Activated CD4-positive, alpha-beta memory T cell treated with anti-CD3 and anti-CD28 coated beads for 36 hours (primary cell): ENCODE measurements around the gene KIAA0319L. TPM values are rescaled to one million over a fixed set of nuclear protein-coding genes. Genes with fewer than 3 reads are reported as not detected.

Experiments used
- CTCF ChIA-PET: fragments of 350-600 bp; sonication (Branson Sonifier 250); formaldehyde crosslinking; loops from one replicate; lab custom pipeline; 2021; ENCODE audit warnings: antibody characterized with exemption, inconsistent platforms; lab: Charles Lee
- POLR2A ChIA-PET: fragments of 350-600 bp; sonication (Branson Sonifier 250); formaldehyde crosslinking; loops from one replicate; lab custom pipeline; 2021; ENCODE audit warnings: antibody characterized with exemption; lab: Charles Lee
- DNase-seq: peaks from one replicate; pipeline ENCODE4 v3.0.0-alpha.2; 2020
- H3K27ac Mint-ChIP-seq: one replicate; pipeline ENCODE4 v1.8.0; 2021; ENCODE audit warnings: mixed read lengths
- H3K27me3 Mint-ChIP-seq: one replicate; pipeline ENCODE4 v1.8.0; 2021; ENCODE audit warnings: mixed read lengths
- H3K36me3 Mint-ChIP-seq: one replicate; pipeline ENCODE4 v1.8.0; 2021; ENCODE audit warnings: mixed read lengths
- H3K4me1 Mint-ChIP-seq: one replicate; pipeline ENCODE4 v1.8.0; 2021; ENCODE audit warnings: low read depth, mixed read lengths
- H3K4me3 Mint-ChIP-seq: one replicate; pipeline ENCODE4 v1.8.0; 2021; ENCODE audit warnings: mild to moderate bottlenecking, mixed read lengths
- H3K9me3 Mint-ChIP-seq: one replicate; pipeline ENCODE4 v1.8.0; 2021; ENCODE audit warnings: mixed read lengths
- intact Hi-C: fragments of 100-400 bp; cut with micrococcal nuclease; formaldehyde crosslinking; loops from one replicate; pipeline ENCODE4 v1.15.1; 2023
- total RNA-seq, 2 experiments: library from RNA; stranded (reverse); gene quantifications; one replicate each; pipeline ENCODE4 v1.2.3, GENCODE V29; 2021

The KIAA0319L gene
- total RNA-seq, 2 experiments from 2014 or later = 28.3 to 30.9 TPM

- no peak overlapping the region for H3K4me3 Mint-ChIP-seq
- no peak for DNase-seq
- no peaks in the 10 kb centered on the region for H3K27me3 Mint-ChIP-seq
- H3K36me3 Mint-ChIP-seq = no peaks in the 10 kb centered on the region
- H3K4me1 Mint-ChIP-seq = peaks cover 1% of the 10 kb centered on the region
- H3K27ac Mint-ChIP-seq = no peak overlapping the region
- H3K9me3 Mint-ChIP-seq = no peaks in the 10 kb centered on the region
- CTCF ChIA-PET = interaction anchor here (1.2 to 4.2 kb wide), 7 partner anchors 59 to 206 kb away, joined by 3 to 46 read pairs (median 7); partner anchors contain the start of gene CLSPN
- intact Hi-C loops = loop anchor here (1.0 kb wide), 3 partner anchors 145 to 204 kb away; no protein-coding TSS in a partner anchor
- POLR2A ChIA-PET = no interaction called here
Observed at GRCh38 chr1:35569936-35570335, 12.7 kb upstream of the KIAA0319L start.

GRCh38 chr1:35568975-35569395, 11.8 kb upstream of the KIAA0319L start:
- Mint-ChIP-seq H3K9me3 (no peaks in the 10 kb centered on the region), H3K36me3 (peaks cover 6% of the 10 kb centered on the region), H3K27me3 (no peaks in the 10 kb centered on the region), H3K27ac (no peak overlapping the region), H3K4me3 (no peak overlapping the region), H3K4me1 (peaks cover 5% of the 10 kb centered on the region)
- intact Hi-C loops = loop anchor here (1.0 kb wide), 3 partner anchors 146 to 205 kb away; no protein-coding TSS in a partner anchor
- ChIA-PET CTCF (interaction anchor here (0.7 to 6.0 kb wide), 32 partner anchors 9 to 593 kb away, joined by 3 to 245 read pairs (median 4); partner anchors contain the start of gene CLSPN), POLR2A (interaction anchor here (0.8 to 1.7 kb wide), 2 partner anchors 12 to 201 kb away, joined by 3 to 4 read pairs; partner anchors contain the start of genes CLSPN and KIAA0319L)
- peak; percentile 79 for DNase-seq

- Mint-ChIP-seq H3K27ac (no peak overlapping the region), H3K27me3 (no peaks in the 10 kb centered on the region), H3K4me1 (peaks cover 5% of the 10 kb centered on the region), H3K36me3 (peaks cover 6% of the 10 kb centered on the region), H3K9me3 (no peaks in the 10 kb centered on the region), H3K4me3 (no peak overlapping the region)
- POLR2A ChIA-PET = interaction anchor here (1.7 kb wide), 1 partner anchor 202 kb away, joined by 4 read pairs; the partner anchor contains the start of gene CLSPN
- intact Hi-C loops = no loop called here
- CTCF ChIA-PET = interaction anchor here (0.6 to 6.0 kb wide), 22 partner anchors 8 to 594 kb away, joined by 3 to 245 read pairs (median 5); no protein-coding TSS in a partner anchor
- no peak for DNase-seq
Observed at GRCh38 chr1:35567947-35568558, 10.8 kb upstream of the KIAA0319L start.

- Mint-ChIP-seq H3K27ac (no peak overlapping the region), H3K4me3 (no peak overlapping the region), H3K9me3 (no peaks in the 10 kb centered on the region), H3K4me1 (peaks cover 14% of the 10 kb centered on the region), H3K27me3 (no peaks in the 10 kb centered on the region), H3K36me3 (peaks cover 6% of the 10 kb centered on the region)
- intact Hi-C loops = no loop called here
- DNase-seq = no peak
- ChIA-PET POLR2A (interaction anchor here (1.6 kb wide), 1 partner anchor 115 kb away, joined by 5 read pairs; no protein-coding TSS in a partner anchor), CTCF (interaction anchor here (1.0 to 6.0 kb wide), 10 partner anchors 19 to 364 kb away, joined by 3 to 245 read pairs (median 7); partner anchors contain the start of gene CLSPN)
Observed at GRCh38 chr1:35565742-35566133, 8.5 kb upstream of the KIAA0319L start.

- CTCF ChIA-PET = interaction anchor here (0.6 to 6.0 kb wide), 32 partner anchors 9 to 363 kb away, joined by 3 to 245 read pairs (median 4); partner anchors contain the start of genes CLSPN and KIAA0319L
- POLR2A ChIA-PET = interaction anchor here (1.5 to 1.6 kb wide), 2 partner anchors 114 to 150 kb away, joined by 4 to 5 read pairs; no protein-coding TSS in a partner anchor
Observed at GRCh38 chr1:35564884-35565741, 7.9 kb upstream of the KIAA0319L start.

GRCh38 chr1:35564037-35564883, 7.1 kb upstream of the KIAA0319L start:
- peak overlapping the region; percentile 44 for H3K27ac Mint-ChIP-seq
- peaks cover 22% of the 10 kb centered on the region for H3K4me1 Mint-ChIP-seq
- ChIA-PET CTCF (interaction anchor here (0.6 to 6.0 kb wide), 32 partner anchors 8 to 362 kb away, joined by 3 to 245 read pairs (median 4); partner anchors contain the start of genes CLSPN and KIAA0319L), POLR2A (interaction anchor here (1.5 to 1.6 kb wide), 2 partner anchors 113 to 151 kb away, joined by 4 to 5 read pairs; no protein-coding TSS in a partner anchor)
- no peak overlapping the region for H3K4me3 Mint-ChIP-seq
- H3K36me3 Mint-ChIP-seq = peaks cover 6% of the 10 kb centered on the region
- no peaks in the 10 kb centered on the region for H3K27me3 Mint-ChIP-seq
- intact Hi-C loops = loop anchor here (1.0 kb wide), 1 partner anchor 113 kb away; no protein-coding TSS in a partner anchor
- no peaks in the 10 kb centered on the region for H3K9me3 Mint-ChIP-seq
- peak; percentile 87 for DNase-seq

More at GRCh38 chr1:35564884-35565741, 7.9 kb upstream of the KIAA0319L start:
- H3K4me3 Mint-ChIP-seq = no peak overlapping the region
- no peak overlapping the region for H3K27ac Mint-ChIP-seq
- H3K27me3 Mint-ChIP-seq = no peaks in the 10 kb centered on the region
- peak; percentile 1 for DNase-seq
- H3K36me3 Mint-ChIP-seq = peaks cover 6% of the 10 kb centered on the region
- H3K4me1 Mint-ChIP-seq = peaks cover 14% of the 10 kb centered on the region
- no peaks in the 10 kb centered on the region for H3K9me3 Mint-ChIP-seq
- intact Hi-C loops = loop anchor here (1.0 kb wide), 1 partner anchor 114 kb away; no protein-coding TSS in a partner anchor

GRCh38 chr1:35563166-35563565, 6.0 kb upstream of the KIAA0319L start:
- ChIA-PET POLR2A (interaction anchor here (0.5 kb wide), 1 partner anchor 15 kb away, joined by 3 read pairs; no protein-coding TSS in a partner anchor), CTCF (interaction anchor here (9.2 kb wide), 1 partner anchor 112 kb away, joined by 138 read pairs; no protein-coding TSS in a partner anchor)
- Mint-ChIP-seq H3K36me3 (peaks cover 6% of the 10 kb centered on the region), H3K9me3 (no peaks in the 10 kb centered on the region), H3K4me1 (peaks cover 30% of the 10 kb centered on the region), H3K27ac (no peak overlapping the region), H3K4me3 (no peak overlapping the region), H3K27me3 (no peaks in the 10 kb centered on the region)
- peak; percentile 8 for DNase-seq
- intact Hi-C loops = no loop called here

GRCh38 chr1:35561972-35562680, 4.9 kb upstream of the KIAA0319L start:
- Mint-ChIP-seq H3K27ac (no peak overlapping the region), H3K9me3 (no peaks in the 10 kb centered on the region), H3K4me1 (peaks cover 32% of the 10 kb centered on the region), H3K36me3 (peaks cover 6% of the 10 kb centered on the region), H3K27me3 (no peaks in the 10 kb centered on the region), H3K4me3 (no peak overlapping the region)
- CTCF ChIA-PET = interaction anchor here (1.5 to 9.2 kb wide), 3 partner anchors 56 to 165 kb away, joined by 4 to 138 read pairs (median 6); no protein-coding TSS in a partner anchor
- DNase-seq = peak; percentile 4
- POLR2A ChIA-PET = interaction anchor here (0.9 to 1.0 kb wide), 2 partner anchors 16 to 110 kb away, joined by 3 to 4 read pairs; no protein-coding TSS in a partner anchor
- intact Hi-C loops = no loop called here

- no peaks in the 10 kb centered on the region for H3K27me3 Mint-ChIP-seq
- intact Hi-C loops = no loop called here
- no peak for DNase-seq
- no peaks in the 10 kb centered on the region for H3K9me3 Mint-ChIP-seq
- H3K4me1 Mint-ChIP-seq = peaks cover 36% of the 10 kb centered on the region
- H3K36me3 Mint-ChIP-seq = peaks cover 6% of the 10 kb centered on the region
- H3K4me3 Mint-ChIP-seq = no peak overlapping the region
- no peak overlapping the region for H3K27ac Mint-ChIP-seq
- ChIA-PET POLR2A (interaction anchor here (0.6 to 1.0 kb wide), 3 partner anchors 16 to 305 kb away, joined by 3 to 4 read pairs (median 3); no protein-coding TSS in a partner anchor), CTCF (interaction anchor here (1.5 to 9.2 kb wide), 3 partner anchors 56 to 165 kb away, joined by 4 to 138 read pairs (median 6); no protein-coding TSS in a partner anchor)
Observed at GRCh38 chr1:35561297-35561971, 4.2 kb upstream of the KIAA0319L start.
